H1 (cell line): ENCODE results near the gene PCBP2.

Experiments used
- ATF2 ChIP-seq: IDR thresholded peaks from 2 replicates; pipeline ENCODE4 v1.6.1; 2012; ENCODE audit warnings: low read length, inconsistent platforms
- MAX ChIP-seq: IDR thresholded peaks from 2 replicates; pipeline ENCODE4 v1.6.1; 2012; ENCODE audit warnings: inconsistent platforms
- POLR2AphosphoS5 ChIP-seq: IDR thresholded peaks from 2 replicates; pipeline ENCODE4 v1.6.1; 2011; ENCODE audit warnings: low read depth, low read length

- TF ChIP-seq ATF2 (no peak), POLR2AphosphoS5 (peak; percentile 36; the same call in 1 of the 2 replicates), MAX (no peak)
Measured at GRCh38 chr12:53486736-53487487, 35.0 kb downstream of the PCBP2 start.
